HL-60 (cell line): ENCODE results near the gene PPP5C.

Source experiments
- DNase-seq, 2 experiments: peaks; one replicate each; pipeline ENCODE4 v3.0.0-alpha.2; 2010 to 2020; ENCODE audit warnings: low read depth in 1 of 2, low spot score in 1 of 2
- H3K27ac ChIP-seq: fragments of 250-450 bp; sonication (Bioruptor Pico); replicated peaks from 2 replicates; pipeline ENCODE4 v1.5.1; 2020; ENCODE audit warnings: mild to moderate bottlenecking, moderate library complexity
- H3K27me3 ChIP-seq: fragments of 250-450 bp; sonication (Bioruptor Pico); 2 replicates; pipeline ENCODE4 v1.5.1; 2021; ENCODE audit warnings: mild to moderate bottlenecking, moderate library complexity; ENCODE audit not compliant: insufficient read depth, poor library complexity, severe bottlenecking
- H3K4me3 ChIP-seq: replicated peaks from 2 replicates; pipeline ENCODE4 v1.5.1; 2011; ENCODE audit warnings: mild to moderate bottlenecking, control low read depth, low read length; ENCODE audit not compliant: insufficient read depth
- CTCF ChIP-seq: IDR thresholded peaks from one replicate; pipeline ENCODE4 v1.5.1; 2011; ENCODE audit warnings: low read length, control low read depth, inconsistent platforms; ENCODE audit not compliant: insufficient read depth
- GABPA ChIP-seq: IDR thresholded peaks from 2 replicates; pipeline ENCODE4 v1.6.1; 2012; ENCODE audit warnings: low read depth
- POLR2AphosphoS5 ChIP-seq: IDR thresholded peaks from 2 replicates; pipeline ENCODE4 v1.6.1; 2012; ENCODE audit warnings: low read depth
- REST ChIP-seq: IDR thresholded peaks from 2 replicates; pipeline ENCODE4 v1.6.1; 2012; ENCODE audit warnings: low read depth; ENCODE audit not compliant: insufficient replicate concordance
- SPI1 ChIP-seq: IDR thresholded peaks from 2 replicates; pipeline ENCODE4 v1.6.1; 2012; ENCODE audit warnings: low read depth, mild to moderate bottlenecking, borderline replicate concordance

The PPP5C gene

DNA sequence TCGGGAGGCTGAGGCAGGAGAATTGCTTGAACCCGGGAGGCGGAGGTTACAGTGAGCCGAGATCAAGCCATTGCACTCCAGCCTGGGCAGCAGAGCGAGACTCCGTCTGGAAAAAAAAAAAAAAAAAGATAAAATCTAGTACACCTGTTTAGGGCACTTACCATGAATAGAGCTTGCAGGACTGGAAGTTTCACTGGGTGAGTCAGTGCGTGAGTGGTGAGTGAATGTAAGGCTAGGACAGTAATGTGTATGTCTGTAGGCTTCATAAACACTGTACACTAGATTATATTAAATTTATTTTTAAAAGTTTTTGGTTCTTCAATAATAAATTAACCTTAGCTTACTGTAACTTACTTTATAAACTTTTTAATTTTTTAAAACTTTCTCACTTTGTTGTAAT lies 22.9 kb downstream of the PPP5C start:
- TF ChIP-seq GABPA (no peak), CTCF (no peak), POLR2AphosphoS5 (no peak), SPI1 (no peak), REST (no peak)
- H3K27ac ChIP-seq: no peak overlapping the region
- no peak overlapping the region for H3K4me3 ChIP-seq
- H3K27me3 ChIP-seq: no peaks in the 10 kb centered on the region
- no peak for DNase-seq

GRCh38 chr19:46371371-46371901 lies 24.5 kb downstream of the PPP5C start:
- no peak for TF ChIP-seq SPI1
- TF ChIP-seq POLR2AphosphoS5: no peak
- no peak for TF ChIP-seq GABPA
- TF ChIP-seq CTCF: no peak
- TF ChIP-seq REST: no peak
- Histone ChIP-seq H3K27ac (no peak overlapping the region), H3K4me3 (no peak overlapping the region), H3K27me3 (no peaks in the 10 kb centered on the region)
- DNase-seq: no peak

DNA sequence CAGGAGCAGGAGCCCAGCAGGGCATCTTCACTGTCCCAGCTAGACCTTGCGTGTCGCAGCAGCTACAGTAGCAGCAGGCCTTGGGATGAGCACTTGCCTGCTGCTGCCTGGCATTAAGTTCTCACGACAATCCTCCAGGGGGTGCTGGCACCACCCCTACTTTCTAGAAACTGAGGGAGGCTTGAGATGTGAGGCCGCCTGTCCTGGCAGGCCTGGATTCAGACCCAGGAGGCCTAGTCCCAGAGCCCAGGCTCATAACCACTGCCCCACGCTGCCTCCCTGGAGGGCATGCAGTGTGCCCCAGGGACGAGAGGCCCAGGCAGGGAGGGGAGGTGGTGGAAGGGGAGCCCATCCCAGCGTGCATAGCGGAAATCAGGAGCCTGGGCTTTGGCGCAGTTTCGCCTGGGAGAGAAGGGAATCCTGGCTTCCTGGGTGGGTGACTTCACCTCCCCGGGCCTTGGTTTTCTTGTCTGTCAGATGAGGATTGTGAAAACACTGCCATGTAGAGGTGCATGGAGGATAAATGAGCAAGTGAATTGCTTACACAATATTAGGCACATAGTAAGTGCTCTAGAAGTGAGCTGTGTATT lies 26.1 kb downstream of the PPP5C start:
- DNase-seq: no peak
- H3K27me3 ChIP-seq: no peaks in the 10 kb centered on the region
- no peak overlapping the region for H3K27ac ChIP-seq
- TF ChIP-seq POLR2AphosphoS5 (no peak), REST (no peak), CTCF (no peak), SPI1 (no peak), GABPA (no peak)
- H3K4me3 ChIP-seq: no peak overlapping the region
